ENCODE measurements around the gene PFKM.
"Not testable (repeated sequence)": the region's sequence is repeated elsewhere in the genome, so short reads cannot be mapped to it uniquely, and the experiment has no call there.

Gene PFKM

GRCh38 chr12:48151103-48151771 lies 32.1 kb downstream of the PFKM start:
- H3K27ac Mint-ChIP-seq = peak overlapping the region; percentile 58 to 70
- H3K36me3 Mint-ChIP-seq (ENCODE audit: insufficient read depth) = peaks cover 55% of the 10 kb centered on the region
- no peak for ATAC-seq (replicated peaks)

GRCh38 chr12:48155786-48156185 lies 36.6 kb downstream of the PFKM start:
- Mint-ChIP-seq H3K4me1 (ENCODE audit: low read depth in 2 of 2) (peaks cover 17 to 29% of the 10 kb centered on the region in 2 donors), H3K36me3 (ENCODE audit: insufficient read depth) (peaks cover 46% of the 10 kb centered on the region)
- not testable (repeated sequence) for H3K27me3 Mint-ChIP-seq

More at GRCh38 chr12:48151103-48151771, 32.1 kb downstream of the PFKM start:
- Mint-ChIP-seq H3K4me3 (no peak overlapping the region), H3K4me1 (ENCODE audit: low read depth in 2 of 2) (peaks cover 9 to 17% of the 10 kb centered on the region in 2 donors), H3K27me3 (no peaks in the 10 kb centered on the region), H3K9me3 (no peaks in the 10 kb centered on the region)
- DNase-seq = no peak

GRCh38 chr12:48156652-48157017 lies 37.5 kb downstream of the PFKM start:
- Mint-ChIP-seq H3K27me3 (no peaks in the 10 kb centered on the region), H3K9me3 (no peaks in the 10 kb centered on the region), H3K4me3 (peak overlapping the region; percentile 92 to 94), H3K27ac (peak overlapping the region; percentile 93 to 97), H3K4me1 (ENCODE audit: low read depth in 2 of 2) (peaks cover 17 to 29% of the 10 kb centered on the region in 2 donors), H3K36me3 (ENCODE audit: insufficient read depth) (peaks cover 40% of the 10 kb centered on the region)
- DNase-seq (peak in 1 of 3 experiments; percentile 7), ATAC-seq (replicated peaks) (no peak)

More at GRCh38 chr12:48155786-48156185, 36.6 kb downstream of the PFKM start:
- not testable (repeated sequence) for ATAC-seq (replicated peaks); DNase-seq; H3K9me3 Mint-ChIP-seq
- peak overlapping the region; percentile 93 to 97 for H3K27ac Mint-ChIP-seq
- H3K4me3 Mint-ChIP-seq = peak overlapping the region; percentile 92 to 94

DNA sequence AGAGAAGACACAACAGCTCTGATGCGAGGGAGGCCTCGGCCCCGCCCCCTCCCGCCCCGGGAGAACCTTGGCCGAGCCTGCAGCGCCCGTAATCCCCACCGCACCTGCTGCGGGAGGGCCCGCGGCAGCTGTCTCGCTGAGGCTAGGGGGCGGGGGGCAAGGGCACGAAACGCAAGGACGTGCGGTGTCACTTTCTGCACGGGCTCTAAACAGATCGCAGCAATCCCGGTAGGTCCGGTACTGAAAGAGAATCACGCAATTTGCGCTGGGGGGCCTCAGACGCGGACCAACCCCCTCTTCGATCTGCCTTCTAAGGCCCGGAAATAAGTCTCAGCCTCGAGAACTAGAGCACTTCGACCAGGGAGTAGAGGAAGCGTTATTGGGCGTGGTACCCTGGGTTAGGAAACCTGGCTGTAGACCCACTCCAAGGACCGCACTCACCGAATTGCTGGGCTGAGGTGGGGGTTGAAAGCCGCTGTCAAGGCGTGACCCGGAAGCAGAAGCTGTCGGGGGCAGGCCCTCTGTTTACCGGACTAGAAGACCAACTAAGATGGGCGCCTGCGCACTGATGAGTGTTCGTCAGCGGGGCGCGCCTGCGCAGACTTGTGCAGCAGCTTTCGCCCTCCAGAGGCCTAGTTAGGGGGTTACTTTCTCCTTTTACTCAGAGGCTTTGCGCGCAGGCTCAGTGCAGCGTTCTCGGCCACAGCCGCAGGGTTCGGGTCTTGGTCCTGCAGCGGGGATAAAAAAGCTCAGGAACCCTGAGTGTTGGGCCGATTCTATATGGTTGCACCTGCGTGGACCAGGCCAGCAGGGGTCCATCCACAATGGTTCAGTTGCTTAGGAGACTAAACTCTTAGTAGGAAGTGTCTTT lies 38.1 kb downstream of the PFKM start, which contains the start of gene ASB8:
Gene ASB8, minus strand, starts transcription at position 498 of the 871 bp plus-strand sequence. CDS start 4,019 bp downstream, outside the sequence.
- Mint-ChIP-seq H3K9me3 (no peaks in the 10 kb centered on the region), H3K27ac (peak within 1 kb of the TSS; percentile 93 to 97), H3K27me3 (no peaks in the 10 kb centered on the region), H3K4me3 (peak within 1 kb of the TSS; percentile 92 to 94), H3K36me3 (ENCODE audit: insufficient read depth) (peaks cover 35% of the 10 kb centered on the region), H3K4me1 (ENCODE audit: low read depth in 2 of 2) (peaks cover 17 to 29% of the 10 kb centered on the region in 2 donors)
- ATAC-seq (replicated peaks) (peak; percentile 89), DNase-seq (peak; percentile 98 to 99 (median 99))

GRCh38 chr12:48157889-48158370 lies 38.8 kb downstream of the PFKM start:
- H3K9me3 Mint-ChIP-seq = no peaks in the 10 kb centered on the region
- H3K27me3 Mint-ChIP-seq = peaks cover 2% of the 10 kb centered on the region in 2 donors

DNA sequence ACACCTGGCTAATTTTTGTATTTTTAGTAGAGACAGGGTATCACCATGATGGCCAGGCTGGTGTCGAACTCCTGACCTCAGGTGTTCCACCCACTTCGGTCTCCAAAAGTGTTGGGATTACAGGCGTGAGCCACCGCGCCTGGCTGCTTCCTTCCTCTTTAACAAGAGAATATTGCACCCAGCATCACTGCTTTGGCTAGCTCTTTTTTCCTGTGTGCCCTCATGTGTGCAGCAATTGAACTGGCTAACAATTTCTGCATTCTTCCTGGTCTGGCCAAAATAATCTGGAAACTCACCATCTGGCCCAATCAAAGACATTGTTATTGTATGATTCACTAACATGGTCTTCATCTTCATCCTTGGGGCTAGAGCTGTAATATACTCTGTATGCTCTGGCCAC lies 40.9 kb downstream of the PFKM start:
- Mint-ChIP-seq H3K27me3 (peaks cover 10 to 11% of the 10 kb centered on the region in 2 donors), H3K36me3 (ENCODE audit: insufficient read depth) (peaks cover 15% of the 10 kb centered on the region), H3K4me3 (no peak overlapping the region), H3K4me1 (ENCODE audit: low read depth in 2 of 2) (peaks cover 10 to 15% of the 10 kb centered on the region in 2 donors), H3K9me3 (no peaks in the 10 kb centered on the region), H3K27ac (no peak overlapping the region)
- DNase-seq = no peak
- no peak for ATAC-seq (replicated peaks)

More at GRCh38 chr12:48157889-48158370, 38.8 kb downstream of the PFKM start:
- Mint-ChIP-seq H3K27ac (peak overlapping the region; percentile 93 to 97), H3K36me3 (ENCODE audit: insufficient read depth) (peaks cover 29% of the 10 kb centered on the region), H3K4me3 (peak overlapping the region; percentile 92 to 94), H3K4me1 (ENCODE audit: low read depth in 2 of 2) (peaks cover 17 to 27% of the 10 kb centered on the region in 2 donors)
- ATAC-seq (replicated peaks) (peak; percentile 11), DNase-seq (peak in 2 of 3 experiments; percentile 7 to 9)

DNA sequence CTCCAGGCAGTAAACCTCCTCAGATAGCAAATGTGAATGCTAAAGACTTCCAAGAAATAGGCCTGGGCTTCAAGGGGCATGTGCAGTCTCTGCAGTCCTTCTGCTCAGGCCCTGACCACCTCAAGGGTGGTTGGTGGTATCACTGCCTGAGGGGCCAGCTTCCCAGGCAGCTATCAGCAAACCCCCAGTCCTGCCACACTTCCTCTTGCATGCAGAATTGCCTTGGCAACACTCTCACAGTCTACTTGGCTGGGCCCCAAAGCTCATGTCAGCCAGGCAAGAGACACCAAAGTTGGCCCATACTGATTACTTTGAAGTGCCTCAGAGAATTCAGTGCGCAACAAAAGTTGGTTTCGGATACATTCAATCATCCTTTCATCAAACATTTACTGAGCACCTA lies 41.6 kb downstream of the PFKM start:
- Mint-ChIP-seq H3K4me3 (no peak overlapping the region), H3K27ac (no peak overlapping the region), H3K27me3 (peaks cover 17% of the 10 kb centered on the region in 2 donors), H3K4me1 (ENCODE audit: low read depth in 2 of 2) (peaks cover 13 to 15% of the 10 kb centered on the region in 2 donors), H3K9me3 (no peaks in the 10 kb centered on the region), H3K36me3 (ENCODE audit: insufficient read depth) (peaks cover 15% of the 10 kb centered on the region)
- no peak for DNase-seq
- ATAC-seq (replicated peaks) = no peak

DNA sequence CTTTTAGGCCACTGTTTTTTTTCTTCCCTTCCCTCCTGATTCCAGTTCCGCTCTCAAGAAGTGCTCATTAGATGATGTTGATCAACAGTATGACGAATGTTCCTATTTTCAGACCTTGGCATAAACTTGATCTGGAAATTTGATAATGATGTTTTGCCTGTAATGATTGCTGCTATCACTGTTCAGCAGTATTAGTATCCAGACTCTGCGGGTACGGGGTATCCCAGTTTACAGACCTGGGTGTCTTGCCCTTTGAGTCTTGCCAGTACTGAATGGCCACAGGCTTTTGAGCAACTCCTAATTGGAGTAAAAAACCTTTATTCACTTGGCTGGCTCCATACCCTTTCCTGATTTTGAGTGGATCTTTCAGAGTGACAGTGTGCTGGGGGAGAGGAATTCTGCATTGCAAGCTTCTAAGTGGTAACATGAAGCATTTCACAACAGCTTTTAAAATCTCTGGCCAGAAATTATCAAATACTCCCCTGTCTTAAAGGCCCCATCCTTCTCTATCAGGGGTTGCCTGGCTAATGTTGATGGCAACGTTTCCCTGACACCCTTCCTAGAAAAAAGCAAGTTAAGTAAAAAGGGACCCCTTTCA lies 44.1 kb downstream of the PFKM start:
- no peak for DNase-seq
- H3K4me1 Mint-ChIP-seq (ENCODE audit: low read depth in 2 of 2) = peaks cover under 1 to 2% of the 10 kb centered on the region in 2 donors
- H3K9me3 Mint-ChIP-seq = no peaks in the 10 kb centered on the region
- H3K36me3 Mint-ChIP-seq (ENCODE audit: insufficient read depth) = no peaks in the 10 kb centered on the region
- no peak overlapping the region for H3K27ac Mint-ChIP-seq
- H3K4me3 Mint-ChIP-seq = no peak overlapping the region
- H3K27me3 Mint-ChIP-seq = peaks cover 24 to 27% of the 10 kb centered on the region in 2 donors
- no peak for ATAC-seq (replicated peaks)

DNA sequence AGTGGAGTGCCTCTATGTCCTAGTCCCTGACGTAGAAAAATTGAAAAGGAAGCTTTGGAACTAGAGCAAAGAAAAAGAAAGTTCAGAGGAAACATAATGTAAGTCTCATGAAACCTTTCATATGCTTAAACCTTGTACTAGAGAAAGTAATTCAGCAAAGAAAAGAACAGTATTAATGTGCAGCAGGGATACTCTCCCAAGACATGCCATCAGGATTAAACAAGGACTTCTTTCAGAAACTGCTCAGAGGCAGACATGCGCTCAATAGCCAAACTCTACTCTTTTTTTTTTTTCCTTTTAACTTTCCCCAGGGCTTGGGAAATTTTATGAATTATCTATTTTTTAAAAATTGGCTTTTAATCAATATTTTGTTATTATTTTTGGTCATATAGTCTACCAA lies 45.3 kb downstream of the PFKM start:
- DNase-seq (no peak), ATAC-seq (replicated peaks) (no peak)
- Mint-ChIP-seq H3K27me3 (peaks cover 24 to 27% of the 10 kb centered on the region in 2 donors), H3K36me3 (ENCODE audit: insufficient read depth) (no peaks in the 10 kb centered on the region), H3K4me1 (ENCODE audit: low read depth in 2 of 2) (peaks cover 0 to 2% of the 10 kb centered on the region in 2 donors), H3K4me3 (no peak overlapping the region), H3K27ac (no peak overlapping the region), H3K9me3 (no peaks in the 10 kb centered on the region)

GRCh38 chr12:48165089-48165981 lies 46.2 kb downstream of the PFKM start:
- peak; percentile 51 to 61 (median 56) for DNase-seq
- no peaks in the 10 kb centered on the region for H3K9me3 Mint-ChIP-seq
- ATAC-seq (replicated peaks) = peak; percentile 87
- peaks cover 24 to 27% of the 10 kb centered on the region in 2 donors for H3K27me3 Mint-ChIP-seq
- H3K4me3 Mint-ChIP-seq = no peak overlapping the region
- H3K4me1 Mint-ChIP-seq (ENCODE audit: low read depth in 2 of 2) = peaks cover 0 to 2% of the 10 kb centered on the region in 2 donors
- no peaks in the 10 kb centered on the region for H3K36me3 Mint-ChIP-seq (ENCODE audit: insufficient read depth)
- H3K27ac Mint-ChIP-seq = peak overlapping the region in 1 of 2 donors; percentile 31

GRCh38 chr12:48169011-48169410 lies 49.8 kb downstream of the PFKM start:
- H3K27me3 Mint-ChIP-seq = peaks cover 15 to 16% of the 10 kb centered on the region in 2 donors
- H3K4me1 Mint-ChIP-seq (ENCODE audit: low read depth in 2 of 2) = peaks cover 0 to 2% of the 10 kb centered on the region in 2 donors
- no peak overlapping the region for H3K27ac Mint-ChIP-seq
- H3K36me3 Mint-ChIP-seq (ENCODE audit: insufficient read depth) = peaks cover 3% of the 10 kb centered on the region
- no peak for ATAC-seq (replicated peaks)
- DNase-seq = no peak
- no peak overlapping the region for H3K4me3 Mint-ChIP-seq
- H3K9me3 Mint-ChIP-seq = no peaks in the 10 kb centered on the region

DNA sequence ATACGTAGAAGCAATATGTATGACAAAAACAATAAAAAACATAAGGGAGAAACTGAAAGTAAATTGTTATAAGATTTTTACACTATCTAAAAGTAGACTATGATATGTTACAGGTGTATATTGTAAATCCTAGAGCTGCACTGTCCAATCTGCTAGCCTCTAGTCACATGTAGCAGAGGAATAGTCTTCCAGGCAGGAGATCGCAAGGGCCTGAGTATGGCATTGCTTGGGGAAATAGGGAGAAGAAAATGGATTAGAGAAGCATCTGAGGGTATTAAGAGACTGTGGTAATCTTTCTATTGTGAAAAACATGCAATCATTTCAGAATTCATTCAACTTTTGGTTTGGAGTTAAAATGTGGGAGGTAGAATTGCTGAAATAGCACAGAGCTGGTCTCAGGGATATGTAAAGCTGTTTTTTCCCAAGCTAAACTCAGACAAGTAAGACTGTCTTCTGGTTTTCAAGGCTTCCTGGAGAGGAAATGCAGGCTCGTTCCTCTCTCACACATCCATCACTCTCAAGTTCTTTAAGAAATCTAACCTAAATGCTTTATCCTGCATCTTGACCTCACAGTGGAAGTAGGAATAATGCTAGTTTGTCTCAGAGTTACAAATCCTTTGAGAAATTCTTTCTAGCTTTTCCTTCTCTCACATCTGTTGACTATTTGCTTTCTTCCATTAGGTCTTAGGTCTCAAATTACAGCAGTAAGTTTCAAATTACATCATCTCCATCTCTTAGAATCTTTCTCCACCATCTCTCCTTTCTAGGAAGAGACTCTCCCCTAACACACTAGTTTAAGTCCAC lies 56.7 kb downstream of the PFKM start:
- no peak for DNase-seq
- Mint-ChIP-seq H3K9me3 (no peaks in the 10 kb centered on the region), H3K36me3 (ENCODE audit: insufficient read depth) (peaks cover 3% of the 10 kb centered on the region), H3K27ac (no peak overlapping the region), H3K4me3 (peak overlapping the region in 1 of 2 donors; percentile 3), H3K4me1 (ENCODE audit: low read depth in 2 of 2) (peaks cover 0 to 1% of the 10 kb centered on the region in 2 donors), H3K27me3 (peaks cover 27 to 28% of the 10 kb centered on the region in 2 donors)
- no peak for ATAC-seq (replicated peaks)

Data from effector memory CD8-positive, alpha-beta T cell (primary cell).